Measurements from ENCODE around the gene CCSER2.

DNA sequence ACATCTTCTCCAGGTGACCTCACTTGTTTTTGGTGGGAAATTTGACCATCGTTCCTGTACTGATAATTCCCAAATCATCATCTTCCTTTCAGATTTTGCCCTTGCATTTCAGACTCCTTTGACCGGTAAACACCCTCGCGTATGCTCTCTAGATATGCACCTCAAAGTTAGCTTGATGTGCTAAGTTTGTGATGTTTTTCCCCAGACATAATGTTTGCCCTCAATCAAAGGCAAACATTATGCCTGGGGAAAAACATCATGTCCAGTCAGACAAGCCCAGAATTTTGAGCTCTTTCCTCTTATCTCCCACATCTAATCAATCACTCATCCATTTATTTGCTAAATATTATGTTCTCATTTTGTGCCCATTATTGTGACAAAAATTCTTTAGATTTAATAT, 26.2 kb downstream of the CCSER2 start:
- TF ChIP-seq POLR2A (IDR thresholded peaks at IDR 0.05) = no peak
- TF ChIP-seq, protein P1, sequence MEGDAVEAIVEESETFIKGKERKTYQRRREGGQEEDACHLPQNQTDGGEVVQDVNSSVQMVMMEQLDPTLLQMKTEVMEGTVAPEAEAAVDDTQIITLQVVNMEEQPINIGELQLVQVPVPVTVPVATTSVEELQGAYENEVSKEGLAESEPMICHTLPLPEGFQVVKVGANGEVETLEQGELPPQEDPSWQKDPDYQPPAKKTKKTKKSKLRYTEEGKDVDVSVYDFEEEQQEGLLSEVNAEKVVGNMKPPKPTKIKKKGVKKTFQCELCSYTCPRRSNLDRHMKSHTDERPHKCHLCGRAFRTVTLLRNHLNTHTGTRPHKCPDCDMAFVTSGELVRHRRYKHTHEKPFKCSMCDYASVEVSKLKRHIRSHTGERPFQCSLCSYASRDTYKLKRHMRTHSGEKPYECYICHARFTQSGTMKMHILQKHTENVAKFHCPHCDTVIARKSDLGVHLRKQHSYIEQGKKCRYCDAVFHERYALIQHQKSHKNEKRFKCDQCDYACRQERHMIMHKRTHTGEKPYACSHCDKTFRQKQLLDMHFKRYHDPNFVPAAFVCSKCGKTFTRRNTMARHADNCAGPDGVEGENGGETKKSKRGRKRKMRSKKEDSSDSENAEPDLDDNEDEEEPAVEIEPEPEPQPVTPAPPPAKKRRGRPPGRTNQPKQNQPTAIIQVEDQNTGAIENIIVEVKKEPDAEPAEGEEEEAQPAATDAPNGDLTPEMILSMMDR (IDR thresholded peaks at IDR 0.05) = no peak

Data from esophagus squamous epithelium (tissue), 4 donors.